PC-9 (cell line): Measurements from ENCODE around the gene FEV.

Experiments used
- CTCF ChIP-seq: fragments of 200-600 bp; sonication (generic); conservative IDR thresholded peaks from 2 replicates; pipeline ENCODE4 v1.6.1; 2017; ENCODE audit warnings: mixed run types, antibody characterized with exemption, mild to moderate bottlenecking, moderate library complexity
- EZH2 ChIP-seq: fragments of 200-600 bp; sonication (generic); IDR thresholded peaks from 2 replicates; pipeline ENCODE4 v1.8.0; 2017; ENCODE audit warnings: antibody characterized with exemption, low read depth

GRCh38 chr2:219023045-219023605, 38.1 kb upstream of the FEV start:
- no peak for TF ChIP-seq CTCF
- no peak for TF ChIP-seq EZH2
